A673 (cell line): ENCODE data around the gene SYTL3.

Source experiments
- EZH2 ChIP-seq: fragments of 200-600 bp; sonication (generic); IDR thresholded peaks from 2 replicates; pipeline ENCODE4 v1.6.1; 2017; ENCODE audit warnings: borderline replicate concordance, low read depth, mild to moderate bottlenecking, mixed read lengths, antibody characterized with exemption, low read length; ENCODE audit not compliant: poor library complexity, severe bottlenecking
- TF ChIP-seq, protein P1 (sequence below): fragments of 300-800, 200-600 bp; sonication (generic); conservative IDR thresholded peaks from 2 replicates; pipeline ENCODE4 v1.5.1; 2017; ENCODE audit warnings: low read depth, mild to moderate bottlenecking, antibody characterized with exemption, low read length, moderate library complexity, mixed read lengths

DNA sequence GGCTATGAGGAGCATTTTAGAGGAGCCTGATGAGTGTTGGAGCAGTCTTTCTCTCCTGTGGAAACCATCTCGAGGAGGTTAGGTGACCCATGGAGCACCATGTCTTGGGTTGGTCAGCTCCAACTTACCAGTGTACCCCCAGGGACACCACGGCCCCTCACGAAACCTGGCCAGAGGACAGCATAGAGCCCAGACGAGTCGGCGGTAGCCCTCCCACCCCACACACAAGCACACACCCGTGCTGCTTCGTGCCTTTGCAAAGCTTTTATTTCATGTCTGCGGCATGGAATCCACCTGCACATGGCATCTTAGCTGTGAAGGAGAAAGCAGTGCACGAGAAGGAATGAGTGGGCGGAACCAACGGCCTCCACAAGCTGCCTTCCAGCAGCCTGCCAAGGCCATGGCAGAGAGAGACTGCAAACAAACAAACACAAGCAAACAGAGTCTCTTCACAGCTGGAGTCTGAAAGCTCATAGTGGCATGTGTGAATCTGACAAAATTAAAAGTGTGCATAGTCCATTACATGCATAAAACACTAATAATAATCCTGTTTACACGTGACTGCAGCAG is 115.7 kb downstream of the SYTL3 start:
- TF ChIP-seq, protein P1, sequence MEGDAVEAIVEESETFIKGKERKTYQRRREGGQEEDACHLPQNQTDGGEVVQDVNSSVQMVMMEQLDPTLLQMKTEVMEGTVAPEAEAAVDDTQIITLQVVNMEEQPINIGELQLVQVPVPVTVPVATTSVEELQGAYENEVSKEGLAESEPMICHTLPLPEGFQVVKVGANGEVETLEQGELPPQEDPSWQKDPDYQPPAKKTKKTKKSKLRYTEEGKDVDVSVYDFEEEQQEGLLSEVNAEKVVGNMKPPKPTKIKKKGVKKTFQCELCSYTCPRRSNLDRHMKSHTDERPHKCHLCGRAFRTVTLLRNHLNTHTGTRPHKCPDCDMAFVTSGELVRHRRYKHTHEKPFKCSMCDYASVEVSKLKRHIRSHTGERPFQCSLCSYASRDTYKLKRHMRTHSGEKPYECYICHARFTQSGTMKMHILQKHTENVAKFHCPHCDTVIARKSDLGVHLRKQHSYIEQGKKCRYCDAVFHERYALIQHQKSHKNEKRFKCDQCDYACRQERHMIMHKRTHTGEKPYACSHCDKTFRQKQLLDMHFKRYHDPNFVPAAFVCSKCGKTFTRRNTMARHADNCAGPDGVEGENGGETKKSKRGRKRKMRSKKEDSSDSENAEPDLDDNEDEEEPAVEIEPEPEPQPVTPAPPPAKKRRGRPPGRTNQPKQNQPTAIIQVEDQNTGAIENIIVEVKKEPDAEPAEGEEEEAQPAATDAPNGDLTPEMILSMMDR = no peak
- no peak for TF ChIP-seq EZH2
